ENCODE data around the gene MARCO. TPM values are rescaled to one million over a fixed set of nuclear protein-coding genes. Genes with fewer than 3 reads are reported as not detected.

MARCO gene
- total and polyA plus RNA-seq, 4 donors, result 21.8 to 113 (median 61.6) TPM

- DNase-seq (ENCODE audit: low spot score), result no peak
- no peak overlapping the region for H3K4me3 ChIP-seq (ENCODE audit: low read depth in 1 of 3, low read length in 3 of 3)
- no peaks in the 10 kb centered on the region for H3K36me3 ChIP-seq (ENCODE audit: control insufficient read depth in 4 of 4, insufficient read depth in 3 of 4, low read depth in 1 of 4, low read length in 3 of 4)
- peaks cover 0 to 3% (median 0%) of the 10 kb centered on the region in 4 donors for H3K27me3 ChIP-seq (ENCODE audit: control insufficient read depth in 4 of 4, insufficient read depth in 4 of 4, low read length in 3 of 4)
- no peak overlapping the region for H3K9ac ChIP-seq (ENCODE audit: low read depth in 1 of 2, low read length in 2 of 2)
- WGBS, result 73% methylated on average over 2 of the region's 2 CpGs
- no peaks in the 10 kb centered on the region for H3K4me1 ChIP-seq (ENCODE audit: control insufficient read depth in 4 of 4, insufficient read depth in 4 of 4, low read length in 3 of 4)
- no peaks in the 10 kb centered on the region for H3K9me3 ChIP-seq (ENCODE audit: control insufficient read depth in 4 of 4, low read length in 3 of 4)
- no peak overlapping the region for H3K27ac ChIP-seq (ENCODE audit: low read depth in 1 of 2, low read length in 2 of 2)
- no peak for TF ChIP-seq ATF3 (IDR thresholded peaks at IDR 0.05)
- no peak for TF ChIP-seq CTCF (IDR thresholded peaks at IDR 0.05; ENCODE audit: low read depth, low read length, missing input control)
- TF ChIP-seq YY1 (IDR thresholded peaks at IDR 0.05), result no peak
- TF ChIP-seq GABPA (IDR thresholded peaks at IDR 0.05 in 1 of 2, conservative IDR thresholded peaks at IDR 0.05 in 1 of 2), result no peak
- no peak for TF ChIP-seq EGR1 (IDR thresholded peaks at IDR 0.05; ENCODE audit: low read depth in 2 of 2)
- TF ChIP-seq FOXA2 (IDR thresholded peaks at IDR 0.05), result no peak
- TF ChIP-seq, protein P1, sequence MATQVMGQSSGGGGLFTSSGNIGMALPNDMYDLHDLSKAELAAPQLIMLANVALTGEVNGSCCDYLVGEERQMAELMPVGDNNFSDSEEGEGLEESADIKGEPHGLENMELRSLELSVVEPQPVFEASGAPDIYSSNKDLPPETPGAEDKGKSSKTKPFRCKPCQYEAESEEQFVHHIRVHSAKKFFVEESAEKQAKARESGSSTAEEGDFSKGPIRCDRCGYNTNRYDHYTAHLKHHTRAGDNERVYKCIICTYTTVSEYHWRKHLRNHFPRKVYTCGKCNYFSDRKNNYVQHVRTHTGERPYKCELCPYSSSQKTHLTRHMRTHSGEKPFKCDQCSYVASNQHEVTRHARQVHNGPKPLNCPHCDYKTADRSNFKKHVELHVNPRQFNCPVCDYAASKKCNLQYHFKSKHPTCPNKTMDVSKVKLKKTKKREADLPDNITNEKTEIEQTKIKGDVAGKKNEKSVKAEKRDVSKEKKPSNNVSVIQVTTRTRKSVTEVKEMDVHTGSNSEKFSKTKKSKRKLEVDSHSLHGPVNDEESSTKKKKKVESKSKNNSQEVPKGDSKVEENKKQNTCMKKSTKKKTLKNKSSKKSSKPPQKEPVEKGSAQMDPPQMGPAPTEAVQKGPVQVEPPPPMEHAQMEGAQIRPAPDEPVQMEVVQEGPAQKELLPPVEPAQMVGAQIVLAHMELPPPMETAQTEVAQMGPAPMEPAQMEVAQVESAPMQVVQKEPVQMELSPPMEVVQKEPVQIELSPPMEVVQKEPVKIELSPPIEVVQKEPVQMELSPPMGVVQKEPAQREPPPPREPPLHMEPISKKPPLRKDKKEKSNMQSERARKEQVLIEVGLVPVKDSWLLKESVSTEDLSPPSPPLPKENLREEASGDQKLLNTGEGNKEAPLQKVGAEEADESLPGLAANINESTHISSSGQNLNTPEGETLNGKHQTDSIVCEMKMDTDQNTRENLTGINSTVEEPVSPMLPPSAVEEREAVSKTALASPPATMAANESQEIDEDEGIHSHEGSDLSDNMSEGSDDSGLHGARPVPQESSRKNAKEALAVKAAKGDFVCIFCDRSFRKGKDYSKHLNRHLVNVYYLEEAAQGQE (IDR thresholded peaks at IDR 0.05), result no peak
- TF ChIP-seq, protein P2, sequence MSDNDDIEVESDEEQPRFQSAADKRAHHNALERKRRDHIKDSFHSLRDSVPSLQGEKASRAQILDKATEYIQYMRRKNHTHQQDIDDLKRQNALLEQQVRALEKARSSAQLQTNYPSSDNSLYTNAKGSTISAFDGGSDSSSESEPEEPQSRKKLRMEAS (IDR thresholded peaks at IDR 0.05), result no peak
- TF ChIP-seq SP1 (IDR thresholded peaks at IDR 0.05), result no peak
- TF ChIP-seq FOXA1 (IDR thresholded peaks at IDR 0.05), result no peak
- TF ChIP-seq NR2F2 (IDR thresholded peaks at IDR 0.05), result no peak
- TF ChIP-seq HNF4A (conservative IDR thresholded peaks at IDR 0.05), result no peak
Measured at GRCh38 chr2:119023534-119023933, 81.5 kb downstream of the MARCO start.

DNA sequence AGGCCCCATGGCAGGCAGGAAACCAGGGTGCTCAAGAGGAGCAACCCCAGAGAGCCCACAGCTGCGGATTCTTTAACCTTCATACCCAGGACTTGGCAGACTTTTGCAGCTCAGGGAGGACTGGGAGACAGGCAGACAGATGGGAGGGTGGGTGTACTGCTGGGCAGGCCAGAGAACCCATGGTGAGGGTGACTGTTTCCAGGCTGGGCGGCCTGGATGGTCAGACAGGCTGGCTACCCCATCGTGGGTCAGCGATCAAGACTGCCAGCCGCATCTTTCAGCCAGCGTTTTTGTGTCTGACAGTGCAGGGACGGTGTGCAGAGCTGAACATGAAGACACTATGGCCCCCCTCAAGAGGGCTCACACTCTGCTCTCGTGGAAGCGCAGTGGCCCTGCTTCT, 82.2 kb downstream of the MARCO start:
- 89% methylated on average over 9 of the region's 9 CpGs for WGBS
- TF ChIP-seq NR2F2 (IDR thresholded peaks at IDR 0.05) (no peak), FOXA1 (IDR thresholded peaks at IDR 0.05) (no peak), EGR1 (IDR thresholded peaks at IDR 0.05; ENCODE audit: low read depth in 2 of 2) (no peak), FOXA2 (IDR thresholded peaks at IDR 0.05) (no peak), YY1 (IDR thresholded peaks at IDR 0.05) (no peak), TAF1 (conservative IDR thresholded peaks at IDR 0.05) (no peak)
- TF ChIP-seq, protein P1 (IDR thresholded peaks at IDR 0.05), result no peak
- TF ChIP-seq, protein P2 (IDR thresholded peaks at IDR 0.05), result no peak
- no peak for DNase-seq (ENCODE audit: low spot score)
- H3K4me3 ChIP-seq (ENCODE audit: low read depth in 1 of 3, low read length in 3 of 3), result no peak overlapping the region
- H3K9ac ChIP-seq (ENCODE audit: low read depth in 1 of 2, low read length in 2 of 2), result no peak overlapping the region
- H3K36me3 ChIP-seq (ENCODE audit: control insufficient read depth in 4 of 4, insufficient read depth in 3 of 4, low read depth in 1 of 4, low read length in 3 of 4), result no peaks in the 10 kb centered on the region
- H3K4me1 ChIP-seq (ENCODE audit: control insufficient read depth in 4 of 4, insufficient read depth in 4 of 4, low read length in 3 of 4), result no peaks in the 10 kb centered on the region
- H3K27me3 ChIP-seq (ENCODE audit: control insufficient read depth in 4 of 4, insufficient read depth in 4 of 4, low read length in 3 of 4), result peaks cover 0 to 3% (median 0%) of the 10 kb centered on the region in 4 donors
- H3K9me3 ChIP-seq (ENCODE audit: control insufficient read depth in 4 of 4, low read length in 3 of 4), result no peaks in the 10 kb centered on the region
- H3K27ac ChIP-seq (ENCODE audit: low read depth in 1 of 2, low read length in 2 of 2), result no peak overlapping the region
